CD4-positive, alpha-beta T cell (primary cell): ENCODE data around the gene CX3CL1. TPM values are rescaled to one million over a fixed set of nuclear protein-coding genes. Genes with fewer than 3 reads are reported as not detected.

Source experiments
- ATAC-seq: fragments of 200-7000 bp; cut with Tn5 transposase; one replicate; pipeline ENCODE4 v1.10.0; 2022; ENCODE audit warnings: mild to moderate bottlenecking; ENCODE audit not compliant: poor library complexity
- CTCF ChIA-PET: fragments of 350-600 bp; sonication (Branson Sonifier 250); formaldehyde crosslinking; loops from one replicate; lab custom pipeline; 2021; ENCODE audit warnings: antibody characterized with exemption, inconsistent platforms; lab: Charles Lee
- POLR2A ChIA-PET: fragments of 350-600 bp; sonication (Branson Sonifier 250); formaldehyde crosslinking; loops from one replicate; lab custom pipeline; 2021; ENCODE audit warnings: antibody characterized with exemption, inconsistent platforms; lab: Charles Lee
- DNase-seq, 14 experiments: peaks; one replicate each; pipeline ENCODE4 v3.0.0-alpha.2; 2013 to 2020; ENCODE audit warnings: mixed read lengths in 2 of 14
- H3K27ac ChIP-seq, 2 donors: one replicate each; pipeline versions ENCODE4 v1.5.1 to v1.7.0; 2013; ENCODE audit warnings: low read length in 2 of 2, low read depth in 1 of 2, mild to moderate bottlenecking in 1 of 2
- H3K27me3 ChIP-seq, 2 experiments: 1 replicate in 1 of 2; 2 replicates in 1 of 2; pipeline versions ENCODE4 v1.6.1 to v1.7.0; 2013; ENCODE audit warnings: low read length in 2 of 2, control low read depth in 1 of 2, mild to moderate bottlenecking in 1 of 2, moderate library complexity in 1 of 2; ENCODE audit not compliant: insufficient read depth in 2 of 2, control insufficient read depth in 1 of 2
- H3K36me3 ChIP-seq: one replicate; pipeline ENCODE4 v1.6.1; 2013; ENCODE audit warnings: low read length, control low read depth; ENCODE audit not compliant: insufficient read depth
- H3K4me1 ChIP-seq: one replicate; pipeline ENCODE4 v1.6.1; 2013; ENCODE audit warnings: low read length, control low read depth; ENCODE audit not compliant: insufficient read depth
- H3K4me3 ChIP-seq: one replicate; pipeline ENCODE4 v1.5.1; 2013; ENCODE audit warnings: mild to moderate bottlenecking, low read length, moderate library complexity
- H3K9me3 ChIP-seq, 2 experiments: 1 replicate in 1 of 2; 2 replicates in 1 of 2; pipeline versions ENCODE4 v1.6.1 to v1.7.0; 2013; ENCODE audit warnings: low read length in 2 of 2, mild to moderate bottlenecking in 2 of 2, control low read depth in 1 of 2, moderate library complexity in 1 of 2; ENCODE audit not compliant: control insufficient read depth in 1 of 2, insufficient read depth in 1 of 2
- H3K27ac Mint-ChIP-seq: one replicate; pipeline ENCODE4 v1.8.0; 2020; ENCODE audit warnings: mixed read lengths
- H3K27me3 Mint-ChIP-seq: one replicate; pipeline ENCODE4 v1.8.0; 2021; ENCODE audit warnings: mixed read lengths
- H3K36me3 Mint-ChIP-seq: one replicate; pipeline ENCODE4 v1.8.0; 2021; ENCODE audit warnings: low read depth, mixed read lengths
- H3K4me1 Mint-ChIP-seq: one replicate; pipeline ENCODE4 v1.8.0; 2021; ENCODE audit warnings: low read depth, mixed read lengths
- H3K4me3 Mint-ChIP-seq: one replicate; pipeline ENCODE4 v1.8.0; 2020; ENCODE audit warnings: mild to moderate bottlenecking, mixed read lengths
- H3K9me3 Mint-ChIP-seq: one replicate; pipeline ENCODE4 v1.8.0; 2020; ENCODE audit warnings: mixed read lengths
- CTCF ChIP-seq: fragments of 200-600 bp; IDR thresholded peaks from one replicate; pipeline ENCODE4 v1.8.0; 2022; ENCODE audit warnings: antibody characterized with exemption, mild to moderate bottlenecking
- intact Hi-C, 2 experiments: fragments of 100-400 bp; cut with DNase I in 1 of 2; cut with micrococcal nuclease in 1 of 2; formaldehyde crosslinking; loops; one replicate each; pipeline versions ENCODE4 v1.15.1 to v1.9.0; 2023 to 2025; cut with DNase I, micrococcal nuclease
- total RNA-seq, 174 experiments: library from RNA in 2 of 174; stranded (reverse) in 2 of 174; gene quantifications; one replicate each; pipeline ENCODE4 v1.2.3 and lab custom pipeline; 2021 to 2026

CX3CL1 gene
- total RNA-seq, 2 experiments from 2014 or later = not detected

DNA sequence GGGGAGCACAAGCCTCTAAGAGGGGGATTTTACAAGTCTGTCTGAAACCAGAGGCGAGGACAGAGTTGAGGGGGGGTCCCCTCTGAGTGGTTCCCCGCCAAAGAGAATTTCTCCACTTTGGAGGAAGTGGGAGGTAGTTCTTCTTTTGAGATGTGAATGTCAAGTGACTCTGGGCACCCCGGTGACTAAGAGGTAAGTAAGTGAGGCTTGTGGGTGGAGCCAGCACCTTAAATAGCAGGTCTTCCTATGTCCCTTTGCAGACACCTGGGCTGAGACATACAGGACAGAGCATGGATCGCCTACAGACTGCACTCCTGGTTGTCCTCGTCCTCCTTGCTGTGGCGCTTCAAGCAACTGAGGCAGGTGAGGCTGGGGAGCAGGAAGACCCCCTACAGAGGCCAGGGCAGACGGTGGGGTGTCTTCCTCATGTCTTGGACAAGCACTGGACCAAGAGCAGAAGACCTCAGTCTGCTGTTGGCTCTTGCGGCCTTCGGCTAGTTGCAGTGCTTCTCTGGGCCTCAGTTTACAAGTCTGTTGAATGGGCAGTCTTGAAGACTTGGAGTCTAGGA lies 13.7 kb upstream of the CX3CL1 start, which contains the start of gene CCL22:
CCL22 (plus strand) TSS at position 257 of the 569 bp plus-strand sequence; CDS start at position 291, 34 bp downstream.
- DNase-seq (peak in 2 of 14 experiments; percentile 39 to 50), ATAC-seq (no peak)
- Histone ChIP-seq H3K4me1 (no peaks in the 10 kb centered on the region), H3K36me3 (no peaks in the 10 kb centered on the region), H3K4me3 (no peak within 1 kb of the TSS), H3K27me3 (no peaks in the 10 kb centered on the region), H3K9me3 (no peaks in the 10 kb centered on the region), H3K27ac (no peak within 1 kb of the TSS)
- POLR2A ChIA-PET = no interaction called here
- Mint-ChIP-seq H3K9me3 (no peaks in the 10 kb centered on the region), H3K27me3 (no peaks in the 10 kb centered on the region), H3K27ac (no peak within 1 kb of the TSS), H3K36me3 (no peaks in the 10 kb centered on the region), H3K4me3 (no peak within 1 kb of the TSS), H3K4me1 (no peaks in the 10 kb centered on the region)
- CTCF ChIA-PET = no interaction called here
- intact Hi-C loops = no loop called here
- TF ChIP-seq CTCF = no peak

DNA sequence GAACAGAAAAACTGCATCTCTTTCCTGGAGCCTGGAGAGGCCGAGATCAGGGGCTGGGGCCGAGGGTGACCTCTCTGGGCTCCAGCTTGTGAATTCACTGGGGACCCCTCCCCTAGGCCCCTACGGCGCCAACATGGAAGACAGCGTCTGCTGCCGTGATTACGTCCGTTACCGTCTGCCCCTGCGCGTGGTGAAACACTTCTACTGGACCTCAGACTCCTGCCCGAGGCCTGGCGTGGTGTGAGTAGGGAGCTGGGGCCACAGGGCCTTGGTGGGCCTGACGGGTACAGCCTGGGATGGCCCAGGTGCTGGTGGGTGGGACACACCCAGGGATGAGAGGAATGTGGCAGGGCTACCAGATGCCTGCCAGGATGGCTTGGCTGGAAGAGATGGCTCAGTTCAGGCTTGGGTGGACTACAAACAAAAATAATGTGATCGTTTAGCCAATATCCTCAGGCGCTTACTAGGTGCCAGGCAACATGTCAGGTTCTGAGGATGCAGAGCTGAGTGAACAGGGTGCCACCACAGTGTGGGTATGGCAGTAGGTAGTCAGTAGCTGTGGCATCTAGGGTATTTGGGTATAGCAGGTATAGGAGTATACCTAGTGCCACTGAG lies 11.9 kb upstream of the CX3CL1 start:
- no peak overlapping the region for H3K27ac Mint-ChIP-seq
- ATAC-seq (no peak), DNase-seq (no peak)
- no peaks in the 10 kb centered on the region for H3K9me3 ChIP-seq
- no peak for TF ChIP-seq CTCF
- no peaks in the 10 kb centered on the region for H3K4me1 Mint-ChIP-seq
- no peaks in the 10 kb centered on the region for H3K36me3 Mint-ChIP-seq
- H3K4me3 Mint-ChIP-seq = no peak overlapping the region
- no peaks in the 10 kb centered on the region for H3K27me3 ChIP-seq
- no peak overlapping the region for H3K4me3 ChIP-seq
- H3K4me1 ChIP-seq = no peaks in the 10 kb centered on the region
- ChIA-PET POLR2A (no interaction called here), CTCF (no interaction called here)
- peaks cover 6% of the 10 kb centered on the region for H3K27me3 Mint-ChIP-seq
- H3K36me3 ChIP-seq = no peaks in the 10 kb centered on the region
- intact Hi-C loops = no loop called here
- H3K9me3 Mint-ChIP-seq = no peaks in the 10 kb centered on the region
- no peak overlapping the region for H3K27ac ChIP-seq

DNA sequence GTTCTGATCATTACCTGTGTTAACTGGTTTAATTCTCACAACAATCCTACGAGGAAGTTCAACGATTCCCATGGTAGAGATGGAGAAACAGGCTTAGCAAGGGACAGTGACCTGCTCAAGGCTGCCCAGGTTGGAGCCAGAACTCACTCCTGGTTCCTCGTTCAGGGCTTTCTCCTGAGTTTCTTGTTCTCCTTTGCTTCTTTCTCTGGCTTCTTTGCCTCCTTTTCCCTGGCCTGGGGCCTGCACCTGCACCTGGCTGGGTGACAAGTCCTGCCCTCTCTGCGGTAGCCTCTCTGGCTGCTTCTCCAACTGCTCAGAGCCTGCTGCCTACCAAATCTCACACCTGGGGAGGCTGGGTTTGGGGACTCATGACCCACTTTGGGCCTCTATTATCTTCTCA lies 10.9 kb upstream of the CX3CL1 start:
- Histone ChIP-seq H3K9me3 (no peaks in the 10 kb centered on the region), H3K36me3 (no peaks in the 10 kb centered on the region), H3K27ac (no peak overlapping the region), H3K4me3 (no peak overlapping the region), H3K27me3 (peaks cover 4 to 8% of the 10 kb centered on the region in 2 experiments), H3K4me1 (no peaks in the 10 kb centered on the region)
- H3K27ac Mint-ChIP-seq = no peak overlapping the region
- no peak for DNase-seq
- H3K4me3 Mint-ChIP-seq = no peak overlapping the region
- no peak for ATAC-seq
- no peaks in the 10 kb centered on the region for H3K9me3 Mint-ChIP-seq
- peaks cover 6% of the 10 kb centered on the region for H3K27me3 Mint-ChIP-seq
- CTCF ChIA-PET = no interaction called here
- H3K36me3 Mint-ChIP-seq = no peaks in the 10 kb centered on the region
- no peak for TF ChIP-seq CTCF
- no peaks in the 10 kb centered on the region for H3K4me1 Mint-ChIP-seq
- POLR2A ChIA-PET = no interaction called here
- intact Hi-C loops = no loop called here
